IMR-90 (cell line): ENCODE results near the gene PRKCA.
"Not testable (repeated sequence)": the region's sequence is repeated elsewhere in the genome, so short reads cannot be mapped to it uniquely, and the experiment has no call there.

Experiments
- CTCF ChIP-seq: conservative IDR thresholded peaks from 2 replicates; pipeline ENCODE4 v1.5.1; 2012; ENCODE audit warnings: mild to moderate bottlenecking, low read depth, low read length, improper control_type of control experiment
- ELK1 ChIP-seq: fragments of 150-350 bp; IDR thresholded peaks from 2 replicates; pipeline ENCODE4 v1.6.1; 2016; ENCODE audit warnings: low read depth, mild to moderate bottlenecking, low read length, moderate library complexity, borderline replicate concordance
- FOS ChIP-seq: fragments of 150-350 bp; IDR thresholded peaks from 2 replicates; pipeline ENCODE4 v1.6.1; 2016; ENCODE audit warnings: low read depth, low read length
- MAFK ChIP-seq: IDR thresholded peaks from 2 replicates; pipeline ENCODE4 v1.6.1; 2012; ENCODE audit warnings: low read depth, low read length, improper control_type of control experiment
- MXI1 ChIP-seq: IDR thresholded peaks from 2 replicates; pipeline ENCODE4 v1.6.1; 2012; ENCODE audit warnings: low read depth, mild to moderate bottlenecking, low read length, moderate library complexity, borderline replicate concordance
- NFE2L2 ChIP-seq: fragments of 150-350 bp; IDR thresholded peaks from 2 replicates; pipeline ENCODE4 v1.6.1; 2016; ENCODE audit warnings: low read depth, mild to moderate bottlenecking, low read length
- POLR2A ChIP-seq: IDR thresholded peaks from 2 replicates; pipeline ENCODE4 v1.6.1; 2012; ENCODE audit warnings: mild to moderate bottlenecking, low read depth, low read length
- RAD21 ChIP-seq: IDR thresholded peaks from 2 replicates; pipeline ENCODE4 v1.6.1; 2012; ENCODE audit warnings: low read length, improper control_type of control experiment
- RFX5 ChIP-seq: IDR thresholded peaks from 2 replicates; pipeline ENCODE4 v1.8.0; 2012; ENCODE audit warnings: low read depth, mild to moderate bottlenecking, low read length, moderate library complexity
- SMC3 ChIP-seq: fragments of 150-350 bp; IDR thresholded peaks from 2 replicates; pipeline ENCODE4 v1.6.1; 2016; ENCODE audit warnings: low read depth, mild to moderate bottlenecking, antibody characterized with exemption, low read length, moderate library complexity
- USF2 ChIP-seq: fragments of 150-350 bp; IDR thresholded peaks from 2 replicates; pipeline ENCODE4 v1.6.1; 2017; ENCODE audit warnings: mild to moderate bottlenecking, antibody characterized with exemption, low read length, low read depth

- not testable (repeated sequence) for TF ChIP-seq CTCF, MAFK, POLR2A, RAD21, USF2, SMC3, NFE2L2, RFX5, FOS, MXI1, ELK1
Observed at GRCh38 chr17:66297443-66297842, 5.0 kb upstream of the PRKCA start.
